AG20443 (cell line): ENCODE data around the gene SINHCAF.
A peak's percentile ranks its signal among the peaks of the same experiment; 100 is the strongest.

Source experiments
- DNase-seq: peaks from one replicate; pipeline ENCODE4 v3.0.0; 2012; ENCODE audit warnings: low spot score, mixed read lengths

Gene SINHCAF

GRCh38 chr12:31331242-31331641, 5.3 kb upstream of the SINHCAF start:
- DNase-seq, result no peak

GRCh38 chr12:31326736-31327659, 1.0 kb upstream of the SINHCAF start:
- DNase-seq, result no peak

GRCh38 chr12:31325524-31325875, 450 bp downstream of the SINHCAF start:
- no peak for DNase-seq

GRCh38 chr12:31324845-31325523, 966 bp downstream of the SINHCAF start:
- peak; percentile 62 for DNase-seq

- DNase-seq, result peak; percentile 79
Observed at GRCh38 chr12:31324116-31324844, 1.7 kb downstream of the SINHCAF start.

- no peak for DNase-seq
Observed at GRCh38 chr12:31323391-31324115, 2.4 kb downstream of the SINHCAF start.

DNA sequence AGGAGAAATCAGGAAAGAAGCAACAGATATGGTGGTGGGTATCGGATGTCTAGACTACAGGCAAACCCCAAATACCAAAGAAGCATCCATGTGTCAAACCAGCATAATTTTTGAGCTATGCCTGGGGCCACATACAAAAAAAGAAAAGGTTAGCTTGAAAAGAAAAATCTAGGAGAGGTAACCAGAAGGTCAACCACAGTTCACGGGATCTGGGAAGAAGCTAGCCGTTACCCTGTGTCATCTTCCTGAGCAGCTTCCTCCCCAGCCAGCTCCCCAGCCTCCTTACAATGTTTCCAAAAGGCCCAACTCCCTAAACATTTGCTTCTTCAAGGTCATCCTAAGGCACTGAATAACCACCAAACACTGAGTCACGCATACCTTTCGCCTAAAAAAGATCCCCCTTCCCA, 3.1 kb downstream of the SINHCAF start:
- no peak for DNase-seq

GRCh38 chr12:31321897-31322228, 4.1 kb downstream of the SINHCAF start:
- DNase-seq, result no peak

DNA sequence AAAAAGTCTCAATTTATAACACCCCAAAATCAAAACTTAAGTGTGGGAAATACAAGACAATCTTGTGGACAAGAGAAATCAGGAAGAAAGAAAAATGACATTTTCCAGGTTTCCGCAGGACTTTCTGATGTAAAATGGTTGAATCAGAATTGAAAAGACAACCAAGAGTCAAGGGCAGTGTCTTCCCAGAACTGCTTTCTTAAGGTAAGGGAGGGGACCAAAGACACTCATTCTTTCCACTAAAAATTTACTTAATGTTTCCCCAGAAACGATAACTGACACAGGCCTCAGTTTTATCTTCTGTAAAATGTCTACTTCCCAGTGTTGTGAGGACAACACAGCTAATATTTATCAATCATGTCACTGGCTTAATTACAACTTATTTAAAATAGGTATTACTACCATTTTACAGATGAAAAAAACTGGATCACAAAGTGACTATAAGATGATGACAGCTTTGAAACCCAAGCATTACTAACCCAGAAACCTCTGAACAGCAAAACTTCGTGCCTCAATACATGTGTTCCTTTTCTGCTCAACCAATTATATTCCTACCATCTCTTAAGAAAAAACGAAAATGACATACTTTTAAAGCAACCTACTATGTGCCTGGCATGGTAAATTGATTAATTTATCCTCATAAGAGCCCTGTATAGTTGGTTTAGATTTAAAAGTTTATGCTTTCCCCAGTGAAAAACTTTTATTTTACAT, 4.6 kb downstream of the SINHCAF start:
- DNase-seq, result no peak

- DNase-seq, result no peak
Observed at GRCh38 chr12:31318657-31319269, 7.2 kb downstream of the SINHCAF start.

- no peak for DNase-seq
Observed at GRCh38 chr12:31317471-31318395, 8.2 kb downstream of the SINHCAF start.

- DNase-seq, result no peak
Observed at GRCh38 chr12:31316891-31317290, 9.1 kb downstream of the SINHCAF start.

DNA sequence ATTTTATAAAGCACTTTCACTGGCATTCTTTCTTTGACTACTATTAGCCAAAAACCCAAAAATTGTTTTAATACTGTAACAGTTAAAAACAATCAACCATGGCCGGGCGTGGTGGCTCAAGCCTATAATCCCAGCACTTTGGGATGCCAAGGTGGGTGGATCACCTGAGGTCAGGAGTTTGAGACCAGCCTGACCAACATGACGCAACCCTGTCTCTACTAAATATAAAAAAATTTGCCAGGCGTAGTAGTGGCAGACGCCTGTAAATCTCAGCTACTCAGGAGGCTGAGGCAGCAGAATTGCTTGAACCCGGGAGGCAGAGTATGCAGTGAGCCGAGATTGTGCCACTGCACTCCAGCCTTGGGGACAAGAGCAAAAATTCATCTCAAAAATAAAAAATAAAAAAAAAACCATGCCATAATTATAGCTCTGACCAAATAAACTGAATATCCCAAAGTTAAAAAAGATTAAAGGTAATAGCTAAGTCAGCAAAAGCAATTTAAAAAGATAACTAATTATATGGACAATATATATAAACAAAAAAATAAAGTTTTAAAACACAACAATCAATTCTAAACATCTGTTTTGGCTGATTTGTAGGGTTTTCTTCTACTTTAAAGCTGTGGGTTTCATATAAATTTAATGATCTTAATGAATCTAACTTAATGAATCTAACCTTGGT, 10.0 kb downstream of the SINHCAF start:
- DNase-seq, result no peak

DNA sequence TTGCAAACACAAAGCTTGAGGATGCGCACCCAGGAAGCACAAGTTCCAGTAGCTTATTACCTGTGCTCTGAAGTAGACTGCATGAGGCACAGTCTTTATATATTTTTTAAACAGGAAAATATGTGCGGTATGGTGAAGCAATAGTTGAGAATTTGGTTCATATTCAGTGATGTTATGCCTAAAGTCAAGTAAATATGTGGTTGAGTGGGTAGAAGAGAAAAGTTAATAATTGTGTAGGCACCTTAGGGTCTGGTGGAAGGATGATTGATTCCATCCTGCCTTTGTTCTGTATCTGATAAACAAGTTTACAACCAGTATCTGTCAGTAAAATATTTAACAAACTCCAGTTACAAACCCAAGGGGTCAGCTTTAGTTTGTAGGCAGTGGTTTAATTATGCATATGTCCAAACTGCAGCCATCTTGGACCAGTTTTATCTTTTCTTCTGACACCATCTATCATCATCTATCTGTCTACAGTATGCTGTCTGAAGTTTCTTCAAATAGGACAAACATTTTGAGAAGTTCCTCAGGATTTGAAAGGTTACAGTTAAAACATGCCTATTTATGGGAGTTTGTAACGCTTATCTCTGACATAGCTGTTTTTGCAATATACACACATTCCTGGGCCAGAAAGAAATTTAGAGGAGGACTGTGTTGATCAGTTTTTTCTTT, 10.8 kb downstream of the SINHCAF start:
- DNase-seq, result no peak

- no peak for DNase-seq
Observed at GRCh38 chr12:31312431-31312830, 13.5 kb downstream of the SINHCAF start.

- no peak for DNase-seq
Observed at GRCh38 chr12:31311634-31312258, 14.2 kb downstream of the SINHCAF start.

DNA sequence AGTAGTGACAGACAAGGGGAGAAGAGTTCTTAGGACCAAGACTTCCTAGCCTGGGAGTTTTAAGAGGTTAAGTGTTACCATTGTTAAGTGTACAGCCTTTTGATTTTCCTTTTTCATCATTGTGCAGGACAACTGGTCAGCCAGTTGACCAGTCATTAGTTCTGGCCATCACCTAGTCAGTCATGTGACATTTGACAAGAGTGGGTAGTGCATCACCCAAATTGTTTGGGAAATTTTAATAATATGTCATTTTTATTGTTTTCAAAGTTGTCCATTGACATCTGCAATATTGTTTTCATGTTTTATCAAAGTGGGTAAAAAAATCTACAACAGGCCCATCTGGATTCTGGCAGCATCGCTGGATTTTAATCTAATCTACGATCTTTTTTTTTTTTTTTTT, 15.5 kb downstream of the SINHCAF start:
- DNase-seq, result no peak

DNA sequence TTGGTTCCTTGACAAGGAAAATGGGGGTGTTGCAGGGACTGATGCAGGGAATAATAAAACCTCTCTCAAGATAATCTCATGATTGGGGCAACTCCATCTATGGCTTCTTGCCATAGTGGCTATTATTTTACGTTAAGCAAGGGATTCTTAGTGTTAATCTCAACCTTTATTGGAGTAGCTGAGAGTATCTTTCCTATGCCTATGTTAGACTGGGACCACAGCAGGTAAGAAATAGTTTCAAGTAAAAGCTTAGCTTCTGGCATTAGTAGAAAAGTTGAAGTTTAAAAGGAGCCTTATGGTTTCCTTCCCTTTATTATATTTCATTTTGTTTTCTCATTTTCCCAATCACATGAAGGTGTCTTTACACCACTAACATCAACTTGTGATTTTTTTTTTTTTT, 16.7 kb downstream of the SINHCAF start:
- DNase-seq, result no peak
